Lower lobe of right lung (tissue), 2 donors: ENCODE measurements around the gene TMEM117. TPM values are rescaled to one million over a fixed set of nuclear protein-coding genes. Genes with fewer than 3 reads are reported as not detected.
A peak's percentile ranks its signal among the peaks of the same experiment; 100 is the strongest.

Experiments
- ATAC-seq, 2 donors: fragments of 200-7000 bp; cut with Tn5 transposase; one replicate each; pipeline ENCODE4 v1.9.1; 2020 to 2022; ENCODE audit warnings: mild to moderate bottlenecking in 2 of 2, moderate library complexity in 2 of 2
- DNase-seq: peaks from one replicate; pipeline ENCODE4 v3.0.0-alpha.2; 2020
- H3K27ac ChIP-seq: fragments of 200-600 bp; one replicate; pipeline ENCODE4 v1.8.0; 2022
- H3K27me3 ChIP-seq: fragments of 200-600 bp; one replicate; pipeline ENCODE4 v1.8.0; 2022; ENCODE audit warnings: low read depth
- H3K36me3 ChIP-seq: fragments of 200-600 bp; one replicate; pipeline ENCODE4 v1.8.0; 2022; ENCODE audit warnings: mild to moderate bottlenecking
- H3K4me1 ChIP-seq: fragments of 200-600 bp; one replicate; pipeline ENCODE4 v1.8.0; 2022
- H3K4me3 ChIP-seq: fragments of 200-600 bp; one replicate; pipeline ENCODE4 v1.8.0; 2022; ENCODE audit warnings: mild to moderate bottlenecking
- H3K9me3 ChIP-seq: fragments of 200-600 bp; one replicate; pipeline ENCODE4 v1.8.0; 2022
- CTCF ChIP-seq: fragments of 200-600 bp; IDR thresholded peaks from one replicate; pipeline ENCODE4 v1.8.0; 2022; ENCODE audit warnings: antibody characterized with exemption, mild to moderate bottlenecking
- intact Hi-C: fragments of 100-400 bp; cut with DNase I; formaldehyde crosslinking; loops from one replicate; pipeline ENCODE4 v1.11.0; 2022
- total RNA-seq: library from RNA; stranded (reverse); fragmentation: NEBNext Ultra II Directional; extraction: Animal tissue kit (Norgen Biotek cat#: 25700); gene quantifications from one replicate; pipeline ENCODE4 v1.2.1, GENCODE V29; 2021
- donor health status: DM: no; HTN: yes; CAD: no; lungs with severe emphysema.

The TMEM117 gene
- total RNA-seq, 1 donor from 2014 or later, result 4.5 TPM

DNA sequence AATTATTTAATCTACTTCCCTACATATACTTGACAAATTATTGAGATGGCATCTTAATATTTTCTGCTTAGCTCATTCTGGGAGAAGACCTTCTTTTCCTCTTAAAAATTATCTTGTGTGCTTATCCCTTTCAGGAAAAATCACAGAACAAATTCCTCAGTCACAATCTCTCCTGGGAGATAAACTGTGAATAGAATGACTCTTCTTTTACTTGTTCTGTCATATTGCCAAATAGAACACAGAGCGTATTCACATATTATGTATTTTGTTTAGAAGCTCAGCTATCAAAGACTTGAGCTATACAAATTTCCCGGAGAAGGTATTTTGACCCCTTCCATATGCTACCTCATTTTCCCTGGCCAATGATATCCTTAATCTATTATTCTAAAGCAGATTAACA, 146.7 kb downstream of the TMEM117 start:
- TF ChIP-seq CTCF, result no peak
- Histone ChIP-seq H3K27ac (no peak overlapping the region), H3K9me3 (no peaks in the 10 kb centered on the region), H3K36me3 (no peaks in the 10 kb centered on the region), H3K4me1 (no peaks in the 10 kb centered on the region), H3K4me3 (no peak overlapping the region), H3K27me3 (no peaks in the 10 kb centered on the region)
- DNase-seq, result no peak
- intact Hi-C loops, result no loop called here
- no peak for ATAC-seq

DNA sequence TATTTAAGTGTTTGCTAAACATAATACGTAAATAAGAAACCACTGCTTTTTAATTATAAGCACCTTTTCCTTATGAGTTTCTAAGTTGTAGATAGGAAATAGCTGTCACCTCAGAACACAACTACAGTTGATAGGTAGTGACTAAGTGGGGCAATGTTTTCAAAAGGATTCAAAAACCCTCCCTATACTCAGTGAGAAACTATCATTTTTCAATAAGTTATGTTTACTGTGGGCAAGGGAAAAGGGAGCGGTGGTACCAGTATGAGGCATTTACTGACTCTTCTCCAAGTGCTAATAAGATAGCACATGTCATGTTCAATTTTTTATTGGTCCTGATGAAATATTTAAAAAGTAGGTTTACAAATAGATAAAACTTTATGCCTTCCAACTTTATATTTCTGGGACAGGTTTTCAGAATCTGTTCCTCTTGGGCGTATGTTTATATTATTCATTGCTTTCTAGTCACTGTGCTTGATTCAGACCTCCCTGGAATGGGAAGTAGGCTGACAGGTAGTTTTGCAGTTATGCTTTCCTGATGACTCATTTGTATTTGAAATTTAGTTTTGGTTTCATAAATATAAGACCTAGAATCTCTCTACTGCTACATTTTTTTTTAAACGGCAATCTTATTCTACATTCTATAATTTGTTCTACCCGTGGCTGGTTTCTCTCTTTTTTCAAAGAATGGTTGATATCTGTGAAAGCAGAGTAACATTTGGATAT, 153.1 kb downstream of the TMEM117 start:
- no peaks in the 10 kb centered on the region for H3K36me3 ChIP-seq
- TF ChIP-seq CTCF, result no peak
- no peak for ATAC-seq
- H3K27me3 ChIP-seq, result no peaks in the 10 kb centered on the region
- intact Hi-C loops, result no loop called here
- H3K9me3 ChIP-seq, result no peaks in the 10 kb centered on the region
- H3K4me1 ChIP-seq, result no peaks in the 10 kb centered on the region
- no peak overlapping the region for H3K27ac ChIP-seq
- DNase-seq, result no peak
- no peak overlapping the region for H3K4me3 ChIP-seq

- DNase-seq (no peak), ATAC-seq (no peak)
- no peak overlapping the region for H3K4me3 ChIP-seq
- no peaks in the 10 kb centered on the region for H3K4me1 ChIP-seq
- no peak overlapping the region for H3K27ac ChIP-seq
- TF ChIP-seq CTCF, result no peak
- no peaks in the 10 kb centered on the region for H3K27me3 ChIP-seq
- H3K9me3 ChIP-seq, result no peaks in the 10 kb centered on the region
- intact Hi-C loops, result no loop called here
- no peaks in the 10 kb centered on the region for H3K36me3 ChIP-seq
Observed at GRCh38 chr12:43992856-43993255, 157.0 kb downstream of the TMEM117 start.

GRCh38 chr12:44000309-44000952, 164.6 kb downstream of the TMEM117 start:
- ATAC-seq, result peak; percentile 74 to 83
- no peaks in the 10 kb centered on the region for H3K4me1 ChIP-seq
- TF ChIP-seq CTCF, result peak; percentile 59
- intact Hi-C loops, result no loop called here
- no peak for DNase-seq
- H3K27ac ChIP-seq, result no peak overlapping the region
- H3K36me3 ChIP-seq, result no peaks in the 10 kb centered on the region
- no peaks in the 10 kb centered on the region for H3K9me3 ChIP-seq
- H3K27me3 ChIP-seq, result no peaks in the 10 kb centered on the region
- H3K4me3 ChIP-seq, result no peak overlapping the region

- Histone ChIP-seq H3K4me1 (no peaks in the 10 kb centered on the region), H3K27me3 (no peaks in the 10 kb centered on the region), H3K9me3 (peaks cover 3% of the 10 kb centered on the region), H3K4me3 (no peak overlapping the region), H3K27ac (no peak overlapping the region), H3K36me3 (no peaks in the 10 kb centered on the region)
- TF ChIP-seq CTCF, result no peak
- no peak for DNase-seq
- intact Hi-C loops, result no loop called here
- peak; percentile 26 to 59 for ATAC-seq
Observed at GRCh38 chr12:44002607-44003006, 166.7 kb downstream of the TMEM117 start.
